Transverse colon (tissue), 4 donors: Measurements from ENCODE around the gene FAM151B.

ENCODE experiments used
- EP300 ChIP-seq: sonication (generic); formaldehyde crosslinking; IDR thresholded peaks from one replicate; pipeline ENCODE4 v1.6.1; 2017; ENCODE audit warnings: antibody characterized with exemption, low read depth
- POLR2A ChIP-seq: fragments of 450-650 bp; IDR thresholded peaks from one replicate; pipeline ENCODE4 v1.6.1; 2016; ENCODE audit warnings: antibody characterized with exemption, mild to moderate bottlenecking, moderate library complexity
- POLR2AphosphoS5 ChIP-seq, 3 donors: sonication (generic); formaldehyde crosslinking; IDR thresholded peaks; one replicate each; pipeline ENCODE4 v1.6.1; 2016; ENCODE audit warnings: antibody characterized with exemption in 3 of 3
- TF ChIP-seq, protein P1 (sequence below), 5 experiments: fragments of 200-600 bp in 3 of 5; fragments of 450-650 bp in 2 of 5; sonication (generic) in 3 of 5; IDR thresholded peaks; 1 replicate in 2 of 5; 2 replicates in 3 of 5; pipeline ENCODE4 v1.5.1; 2016 to 2017; ENCODE audit warnings: antibody characterized with exemption in 5 of 5, inconsistent platforms in 3 of 5, mild to moderate bottlenecking in 2 of 5, moderate library complexity in 1 of 5

DNA sequence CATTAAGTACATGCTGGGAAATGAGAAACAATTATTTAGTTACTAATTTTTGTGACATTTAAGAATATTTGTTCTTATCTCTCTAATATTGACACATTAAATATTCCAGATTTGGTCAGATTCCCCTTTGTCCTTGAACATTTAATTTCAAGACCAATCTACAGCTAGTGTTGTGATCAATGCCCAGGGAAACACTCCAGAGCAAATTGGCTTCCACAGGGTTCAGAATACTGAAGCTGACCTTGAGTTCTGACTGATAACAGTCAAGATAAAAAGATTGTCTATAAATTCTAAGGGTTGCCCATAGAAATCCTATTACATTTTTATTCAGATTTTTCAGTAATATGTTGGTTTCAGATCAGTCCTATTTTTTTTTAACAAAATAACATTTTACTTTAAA, 48.7 kb upstream of the FAM151B start:
- TF ChIP-seq, protein P1, sequence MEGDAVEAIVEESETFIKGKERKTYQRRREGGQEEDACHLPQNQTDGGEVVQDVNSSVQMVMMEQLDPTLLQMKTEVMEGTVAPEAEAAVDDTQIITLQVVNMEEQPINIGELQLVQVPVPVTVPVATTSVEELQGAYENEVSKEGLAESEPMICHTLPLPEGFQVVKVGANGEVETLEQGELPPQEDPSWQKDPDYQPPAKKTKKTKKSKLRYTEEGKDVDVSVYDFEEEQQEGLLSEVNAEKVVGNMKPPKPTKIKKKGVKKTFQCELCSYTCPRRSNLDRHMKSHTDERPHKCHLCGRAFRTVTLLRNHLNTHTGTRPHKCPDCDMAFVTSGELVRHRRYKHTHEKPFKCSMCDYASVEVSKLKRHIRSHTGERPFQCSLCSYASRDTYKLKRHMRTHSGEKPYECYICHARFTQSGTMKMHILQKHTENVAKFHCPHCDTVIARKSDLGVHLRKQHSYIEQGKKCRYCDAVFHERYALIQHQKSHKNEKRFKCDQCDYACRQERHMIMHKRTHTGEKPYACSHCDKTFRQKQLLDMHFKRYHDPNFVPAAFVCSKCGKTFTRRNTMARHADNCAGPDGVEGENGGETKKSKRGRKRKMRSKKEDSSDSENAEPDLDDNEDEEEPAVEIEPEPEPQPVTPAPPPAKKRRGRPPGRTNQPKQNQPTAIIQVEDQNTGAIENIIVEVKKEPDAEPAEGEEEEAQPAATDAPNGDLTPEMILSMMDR (IDR thresholded peaks at IDR 0.05): no peak
- TF ChIP-seq POLR2A (no peak), POLR2AphosphoS5 (IDR thresholded peaks at IDR 0.05) (no peak), EP300 (no peak)
